Keratinocyte (primary cell): Measurements from ENCODE around the gene SCYL3.

ENCODE experiments used
- CTCF ChIP-seq, 3 experiments: IDR thresholded peaks in 1 of 3; conservative IDR thresholded peaks in 1 of 3; optimal IDR thresholded peaks in 1 of 3; 2 replicates in 2 of 3; 3 replicates in 1 of 3; pipeline versions ENCODE3 to v1.5.1; 2011; ENCODE audit warnings: low read length in 3 of 3, mild to moderate bottlenecking in 3 of 3, moderate library complexity in 2 of 3, control low read depth in 1 of 3, inconsistent platforms in 1 of 3; ENCODE audit not compliant: insufficient read depth in 2 of 3; ENCODE audit errors: extremely low read depth in 1 of 3
- EZH2 ChIP-seq: IDR thresholded peaks from one replicate; pipeline ENCODE4 v1.6.1; 2012; ENCODE audit warnings: inconsistent platforms, mild to moderate bottlenecking, low read length, moderate library complexity

- TF ChIP-seq CTCF (optimal IDR thresholded peaks at IDR 0.05 in 1 of 3, IDR thresholded peaks at IDR 0.05 in 1 of 3, conservative IDR thresholded peaks at IDR 0.05 in 1 of 3; ENCODE audit: extremely low read depth in 1 of 3, insufficient read depth in 2 of 3, low read length in 3 of 3) (no peak), EZH2 (no peak)
Observed at GRCh38 chr1:169892927-169893644, 610 bp downstream of the SCYL3 start.
